GM12801 (cell line): ENCODE results near the gene MAGEC1.

Source experiments
- TF ChIP-seq, protein P1 (sequence below): IDR thresholded peaks from one replicate; pipeline ENCODE4 v1.5.1; 2011; ENCODE audit warnings: control low read depth; ENCODE audit not compliant: insufficient read length; ENCODE audit errors: extremely low read depth

MAGEC1 gene, protein sequence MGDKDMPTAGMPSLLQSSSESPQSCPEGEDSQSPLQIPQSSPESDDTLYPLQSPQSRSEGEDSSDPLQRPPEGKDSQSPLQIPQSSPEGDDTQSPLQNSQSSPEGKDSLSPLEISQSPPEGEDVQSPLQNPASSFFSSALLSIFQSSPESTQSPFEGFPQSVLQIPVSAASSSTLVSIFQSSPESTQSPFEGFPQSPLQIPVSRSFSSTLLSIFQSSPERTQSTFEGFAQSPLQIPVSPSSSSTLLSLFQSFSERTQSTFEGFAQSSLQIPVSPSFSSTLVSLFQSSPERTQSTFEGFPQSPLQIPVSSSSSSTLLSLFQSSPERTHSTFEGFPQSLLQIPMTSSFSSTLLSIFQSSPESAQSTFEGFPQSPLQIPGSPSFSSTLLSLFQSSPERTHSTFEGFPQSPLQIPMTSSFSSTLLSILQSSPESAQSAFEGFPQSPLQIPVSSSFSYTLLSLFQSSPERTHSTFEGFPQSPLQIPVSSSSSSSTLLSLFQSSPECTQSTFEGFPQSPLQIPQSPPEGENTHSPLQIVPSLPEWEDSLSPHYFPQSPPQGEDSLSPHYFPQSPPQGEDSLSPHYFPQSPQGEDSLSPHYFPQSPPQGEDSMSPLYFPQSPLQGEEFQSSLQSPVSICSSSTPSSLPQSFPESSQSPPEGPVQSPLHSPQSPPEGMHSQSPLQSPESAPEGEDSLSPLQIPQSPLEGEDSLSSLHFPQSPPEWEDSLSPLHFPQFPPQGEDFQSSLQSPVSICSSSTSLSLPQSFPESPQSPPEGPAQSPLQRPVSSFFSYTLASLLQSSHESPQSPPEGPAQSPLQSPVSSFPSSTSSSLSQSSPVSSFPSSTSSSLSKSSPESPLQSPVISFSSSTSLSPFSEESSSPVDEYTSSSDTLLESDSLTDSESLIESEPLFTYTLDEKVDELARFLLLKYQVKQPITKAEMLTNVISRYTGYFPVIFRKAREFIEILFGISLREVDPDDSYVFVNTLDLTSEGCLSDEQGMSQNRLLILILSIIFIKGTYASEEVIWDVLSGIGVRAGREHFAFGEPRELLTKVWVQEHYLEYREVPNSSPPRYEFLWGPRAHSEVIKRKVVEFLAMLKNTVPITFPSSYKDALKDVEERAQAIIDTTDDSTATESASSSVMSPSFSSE

DNA sequence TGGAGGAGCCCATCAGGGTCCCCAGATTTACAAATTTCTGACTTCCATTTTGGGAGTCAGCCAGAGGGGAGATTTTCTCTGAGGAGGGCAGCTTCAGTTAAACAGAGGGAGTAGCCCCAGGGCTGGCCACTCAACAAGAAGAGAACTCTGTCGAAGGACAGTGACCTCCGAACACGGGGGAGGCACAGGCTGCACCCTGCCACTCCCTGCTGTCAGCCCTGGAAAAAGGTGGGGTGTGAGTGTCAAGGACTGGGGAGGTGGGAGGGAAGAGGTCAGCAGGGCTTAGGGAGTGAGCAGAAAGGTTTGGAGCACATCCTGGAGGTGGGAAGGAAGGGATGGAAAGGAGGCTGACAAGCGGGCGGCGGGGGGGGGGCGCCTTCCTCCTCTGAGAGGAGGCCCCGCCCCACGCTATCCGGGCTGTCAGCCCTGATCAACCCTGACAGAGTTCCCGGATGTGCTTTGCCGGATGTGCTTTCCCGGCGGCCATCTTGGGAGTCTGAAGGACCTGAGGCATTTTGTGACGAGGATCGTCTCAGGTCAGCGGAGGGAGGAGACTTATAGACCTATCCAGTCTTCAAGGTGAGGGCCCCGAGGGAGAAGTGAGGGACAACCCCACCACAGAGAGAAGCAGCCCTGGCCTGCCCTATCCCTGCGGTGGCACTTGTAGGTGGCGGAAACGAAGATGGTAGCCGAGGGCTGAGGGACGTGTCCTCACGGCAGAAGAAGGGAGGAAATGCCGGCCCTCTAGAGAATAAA is at the start of gene MAGEC1:
Gene MAGEC1, plus strand, starts transcription at position 495 of the 756 bp plus-strand sequence. CDS start 1,179 bp downstream, outside the sequence.
- TF ChIP-seq, protein P1, sequence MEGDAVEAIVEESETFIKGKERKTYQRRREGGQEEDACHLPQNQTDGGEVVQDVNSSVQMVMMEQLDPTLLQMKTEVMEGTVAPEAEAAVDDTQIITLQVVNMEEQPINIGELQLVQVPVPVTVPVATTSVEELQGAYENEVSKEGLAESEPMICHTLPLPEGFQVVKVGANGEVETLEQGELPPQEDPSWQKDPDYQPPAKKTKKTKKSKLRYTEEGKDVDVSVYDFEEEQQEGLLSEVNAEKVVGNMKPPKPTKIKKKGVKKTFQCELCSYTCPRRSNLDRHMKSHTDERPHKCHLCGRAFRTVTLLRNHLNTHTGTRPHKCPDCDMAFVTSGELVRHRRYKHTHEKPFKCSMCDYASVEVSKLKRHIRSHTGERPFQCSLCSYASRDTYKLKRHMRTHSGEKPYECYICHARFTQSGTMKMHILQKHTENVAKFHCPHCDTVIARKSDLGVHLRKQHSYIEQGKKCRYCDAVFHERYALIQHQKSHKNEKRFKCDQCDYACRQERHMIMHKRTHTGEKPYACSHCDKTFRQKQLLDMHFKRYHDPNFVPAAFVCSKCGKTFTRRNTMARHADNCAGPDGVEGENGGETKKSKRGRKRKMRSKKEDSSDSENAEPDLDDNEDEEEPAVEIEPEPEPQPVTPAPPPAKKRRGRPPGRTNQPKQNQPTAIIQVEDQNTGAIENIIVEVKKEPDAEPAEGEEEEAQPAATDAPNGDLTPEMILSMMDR, result no peak

DNA sequence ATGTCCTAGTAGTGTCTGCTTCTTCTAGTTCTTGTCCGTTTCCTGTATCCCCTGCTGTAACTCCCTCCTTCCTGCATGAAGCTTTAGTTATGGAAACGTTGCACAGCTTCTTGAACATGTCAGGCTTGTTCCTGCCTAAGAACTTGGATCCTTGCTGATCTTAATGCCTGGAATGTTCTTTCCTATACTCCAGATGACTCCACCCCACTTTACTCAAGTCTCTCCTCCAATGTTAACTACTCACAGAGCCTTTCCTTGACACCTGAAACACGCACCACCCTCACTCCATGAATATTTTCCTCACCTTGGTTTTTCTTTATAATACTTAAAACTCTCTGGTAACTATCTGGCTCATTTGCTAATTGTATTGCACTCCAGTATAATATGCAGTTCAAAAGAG is 46.2 kb upstream of the MAGEC1 start:
- TF ChIP-seq, protein P1, result no peak

DNA sequence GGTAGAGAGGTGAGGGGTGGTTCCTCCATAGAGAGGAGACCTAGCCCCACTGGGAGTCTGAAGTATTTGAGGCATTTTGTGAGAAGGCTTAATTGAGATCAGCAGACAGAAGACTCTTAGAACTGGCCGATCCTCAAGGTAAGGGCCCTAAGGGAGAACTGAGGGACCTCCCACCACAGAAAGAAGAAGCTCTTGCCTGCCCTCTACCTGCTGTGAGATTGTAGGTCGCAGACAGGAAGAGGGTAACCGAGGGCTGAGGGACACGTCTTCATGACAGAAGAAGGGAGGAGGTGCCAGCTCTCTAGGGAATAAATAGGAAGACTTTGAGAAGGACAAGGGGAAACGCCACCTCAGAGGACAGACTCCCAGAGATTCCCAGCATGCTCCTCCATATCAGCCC is 24.1 kb upstream of the MAGEC1 start:
- TF ChIP-seq, protein P1, result no peak

DNA sequence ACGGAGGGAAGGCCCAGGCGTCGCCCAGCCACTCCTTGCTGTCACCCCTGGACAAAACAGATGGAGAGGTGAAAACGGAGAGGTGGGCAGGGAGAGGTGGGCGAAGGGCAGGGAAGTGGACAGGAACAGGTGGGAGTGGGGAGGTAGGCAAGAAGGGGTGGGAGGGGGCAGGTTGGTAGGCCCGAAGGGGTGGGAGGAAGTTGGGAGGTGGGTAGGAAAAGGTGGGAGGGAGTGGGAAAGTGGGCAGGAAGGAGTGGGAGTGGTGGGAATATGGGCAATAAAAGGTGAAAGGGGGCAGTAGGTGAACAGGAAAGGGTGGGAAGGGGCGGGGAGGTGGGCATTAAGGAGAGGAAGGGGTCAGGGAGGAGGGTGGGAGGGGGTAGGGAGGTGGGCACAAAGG is 9.0 kb upstream of the MAGEC1 start:
- TF ChIP-seq, protein P1, result no peak

DNA sequence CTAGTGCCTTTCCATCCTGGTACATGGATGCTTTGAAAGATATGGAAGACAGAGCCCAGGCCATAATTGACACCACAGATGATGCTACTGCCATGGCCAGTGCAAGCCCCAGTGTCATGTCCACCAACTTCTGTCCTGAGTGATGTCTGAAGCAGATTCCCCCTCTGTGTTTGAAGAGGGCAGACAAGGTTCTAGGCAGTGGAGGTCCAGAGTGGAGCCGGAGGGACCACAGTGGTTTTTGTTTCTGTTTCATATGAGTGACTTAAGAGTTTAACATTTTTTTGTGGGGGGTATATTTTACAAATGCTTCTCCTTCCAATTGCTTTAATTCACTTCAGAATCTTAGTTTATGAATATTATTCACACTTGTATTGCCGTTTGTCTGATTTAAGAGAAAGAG is 6.0 kb upstream of the MAGEC1 start:
- TF ChIP-seq, protein P1, result no peak

DNA sequence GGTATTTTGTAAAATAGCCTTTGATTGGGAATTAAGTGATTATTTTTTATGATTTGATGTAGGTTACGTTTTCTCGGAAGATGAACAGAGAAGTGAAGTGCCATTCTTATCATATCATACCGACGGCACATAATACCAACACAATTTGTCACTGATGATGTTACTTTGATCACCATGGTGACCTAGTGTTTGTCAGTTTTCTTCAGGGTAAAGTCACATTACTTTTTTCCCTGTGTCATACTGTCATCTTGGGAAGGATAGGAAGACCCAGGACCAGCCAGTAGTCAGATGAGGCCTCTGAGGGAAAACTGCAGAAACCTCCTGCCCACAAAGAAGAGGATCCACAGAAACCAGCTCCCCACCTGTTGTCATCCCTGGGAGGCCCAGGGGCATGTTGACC is 1.3 kb upstream of the MAGEC1 start:
- TF ChIP-seq, protein P1, result no peak

DNA sequence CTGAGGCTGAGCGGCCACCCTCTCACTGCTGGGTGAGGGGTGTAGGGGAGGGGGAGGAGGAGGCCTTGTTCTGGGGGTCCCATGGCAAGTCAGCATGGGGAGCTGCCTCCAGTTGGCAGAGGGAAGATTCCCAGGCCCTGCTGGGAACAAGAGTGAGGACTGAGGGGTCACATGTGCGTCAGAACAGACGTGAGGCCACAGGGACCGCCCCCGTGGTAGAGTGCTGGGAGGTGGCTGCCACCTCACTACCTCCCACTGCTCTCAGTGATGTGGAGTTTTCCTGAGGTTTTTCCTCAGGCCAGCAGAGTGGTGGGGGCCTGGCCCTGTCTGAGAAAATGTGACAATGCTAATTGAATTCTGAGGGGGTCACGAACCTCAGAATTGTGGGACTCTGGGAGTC is 568 bp downstream of the MAGEC1 start:
- TF ChIP-seq, protein P1, result no peak
